Hepatocyte (in vitro differentiated cells): Measurements from ENCODE around the gene PRR19. TPM values are rescaled to one million over a fixed set of nuclear protein-coding genes. Genes with fewer than 3 reads are reported as not detected.

Experiments used
- DNase-seq: peaks from one replicate; pipeline ENCODE4 v3.0.0-alpha.2; 2016; ENCODE audit warnings: low spot score
- H2AFZ ChIP-seq: fragments of 200-600 bp; sonication (generic); 2 replicates; pipeline ENCODE4 v1.6.0; 2016; ENCODE audit warnings: antibody characterized with exemption, mild to moderate bottlenecking
- H3K27ac ChIP-seq: fragments of 200-600 bp; sonication (generic); 2 replicates; pipeline ENCODE4 v1.5.1; 2016; ENCODE audit warnings: mild to moderate bottlenecking
- H3K27me3 ChIP-seq: fragments of 200-600 bp; sonication (generic); 2 replicates; pipeline ENCODE4 v1.6.1; 2016
- H3K36me3 ChIP-seq: fragments of 200-600 bp; sonication (generic); replicated peaks from 2 replicates; pipeline ENCODE4 v1.5.1; 2016; ENCODE audit warnings: low read depth; ENCODE audit not compliant: insufficient read depth
- H3K4me1 ChIP-seq: fragments of 200-600 bp; sonication (generic); 2 replicates; pipeline ENCODE4 v1.5.1; 2016; ENCODE audit warnings: mild to moderate bottlenecking, moderate library complexity; ENCODE audit not compliant: insufficient read depth
- H3K4me2 ChIP-seq: fragments of 200-600 bp; sonication (generic); 2 replicates; pipeline ENCODE4 v1.6.0; 2016
- H3K4me3 ChIP-seq: fragments of 200-600 bp; sonication (generic); 2 replicates; pipeline ENCODE4 v1.5.1; 2016; ENCODE audit warnings: mild to moderate bottlenecking
- H3K79me2 ChIP-seq: fragments of 200-600 bp; sonication (generic); 2 replicates; pipeline ENCODE4 v1.6.0; 2017; ENCODE audit warnings: mild to moderate bottlenecking
- H3K9me2 ChIP-seq: fragments of 200-600 bp; sonication (generic); replicated peaks from 2 replicates; pipeline ENCODE4 v1.6.0; 2017; ENCODE audit warnings: mild to moderate bottlenecking; ENCODE audit not compliant: insufficient read depth
- H3K9me3 ChIP-seq: fragments of 200-600 bp; sonication (generic); 2 replicates; pipeline ENCODE4 v1.5.1; 2016; ENCODE audit warnings: low read depth, mild to moderate bottlenecking
- H4K20me1 ChIP-seq: fragments of 200-600 bp; sonication (generic); 2 replicates; pipeline ENCODE4 v1.6.0; 2016; ENCODE audit warnings: mild to moderate bottlenecking; ENCODE audit not compliant: insufficient read depth, poor library complexity, severe bottlenecking
- EZH2 ChIP-seq: fragments of 200-600 bp; sonication (generic); IDR thresholded peaks from 2 replicates; pipeline ENCODE4 v1.6.1; 2016; ENCODE audit warnings: antibody characterized with exemption, mild to moderate bottlenecking, borderline replicate concordance
- EZH2phosphoT487 ChIP-seq: fragments of 200-600 bp; sonication (generic); IDR thresholded peaks from one replicate; pipeline ENCODE4 v1.6.1; 2018; ENCODE audit warnings: antibody characterized with exemption, mild to moderate bottlenecking, low read depth, moderate library complexity; ENCODE audit not compliant: unreplicated experiment, severe bottlenecking
- WGBS: methylation state at CpG from one replicate; pipeline ENCODE4 v1.1.6; 2016; ENCODE audit warnings: low lambda C conversion rate; ENCODE audit errors: missing lambda C conversion rate; 5-methylcytosine and 5-hydroxymethylcytosine counted together
- polyA plus RNA-seq: library from polyadenylated mRNA; unstranded; fragments of >200 nt; fragmentation: Nextera tagmentation; extraction: Ambion mirVana; gene quantifications from 2 replicates; pipeline ENCODE4 v1.2.1, GENCODE V29; 2016
- total RNA-seq: library from RNA; depleted of rRNA; stranded (reverse); fragments of >200 nt; gene quantifications from 2 replicates; pipeline ENCODE4 v1.2.3, GENCODE V29; 2014
- TF ChIP-seq, protein P1 (sequence below): fragments of 200-600 bp; sonication (generic); IDR thresholded peaks from 2 replicates; pipeline ENCODE4 v1.5.1; 2016; ENCODE audit warnings: antibody characterized with exemption, mild to moderate bottlenecking; ENCODE audit not compliant: poor library complexity

PRR19 gene
- total and polyA plus RNA-seq, 2 experiments from 2014 or later, result 2.2 to 3.0 TPM

DNA sequence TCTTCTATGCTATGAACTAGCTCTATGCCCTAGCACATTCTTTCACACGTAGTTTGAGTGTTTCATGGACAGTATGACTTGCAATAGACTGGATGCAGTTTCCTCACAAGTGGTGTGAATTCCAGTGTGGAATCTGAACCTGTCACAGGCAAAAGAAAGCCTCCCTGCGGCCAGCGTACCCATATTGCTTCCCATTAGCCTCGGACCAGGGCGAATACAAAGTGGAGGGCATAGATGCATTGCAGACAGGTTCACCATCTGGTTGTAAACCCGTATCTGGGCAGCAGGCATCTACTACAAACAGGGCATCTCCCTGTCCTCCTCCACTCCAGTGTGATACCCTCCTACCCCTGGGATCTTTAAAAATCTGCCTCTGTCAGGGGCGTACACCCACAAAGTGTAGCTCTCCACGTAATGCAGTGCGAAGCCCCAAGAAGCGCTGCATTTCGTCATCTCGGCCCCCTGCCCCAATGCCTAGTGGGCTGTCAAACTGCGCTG is 34.2 kb upstream of the PRR19 start:
- no peaks in the 10 kb centered on the region for H3K36me3 ChIP-seq
- H3K9me3 ChIP-seq, result no peaks in the 10 kb centered on the region
- no peak overlapping the region for H2AFZ ChIP-seq
- no peak for TF ChIP-seq EZH2phosphoT487
- TF ChIP-seq EZH2, result no peak
- TF ChIP-seq, protein P1, sequence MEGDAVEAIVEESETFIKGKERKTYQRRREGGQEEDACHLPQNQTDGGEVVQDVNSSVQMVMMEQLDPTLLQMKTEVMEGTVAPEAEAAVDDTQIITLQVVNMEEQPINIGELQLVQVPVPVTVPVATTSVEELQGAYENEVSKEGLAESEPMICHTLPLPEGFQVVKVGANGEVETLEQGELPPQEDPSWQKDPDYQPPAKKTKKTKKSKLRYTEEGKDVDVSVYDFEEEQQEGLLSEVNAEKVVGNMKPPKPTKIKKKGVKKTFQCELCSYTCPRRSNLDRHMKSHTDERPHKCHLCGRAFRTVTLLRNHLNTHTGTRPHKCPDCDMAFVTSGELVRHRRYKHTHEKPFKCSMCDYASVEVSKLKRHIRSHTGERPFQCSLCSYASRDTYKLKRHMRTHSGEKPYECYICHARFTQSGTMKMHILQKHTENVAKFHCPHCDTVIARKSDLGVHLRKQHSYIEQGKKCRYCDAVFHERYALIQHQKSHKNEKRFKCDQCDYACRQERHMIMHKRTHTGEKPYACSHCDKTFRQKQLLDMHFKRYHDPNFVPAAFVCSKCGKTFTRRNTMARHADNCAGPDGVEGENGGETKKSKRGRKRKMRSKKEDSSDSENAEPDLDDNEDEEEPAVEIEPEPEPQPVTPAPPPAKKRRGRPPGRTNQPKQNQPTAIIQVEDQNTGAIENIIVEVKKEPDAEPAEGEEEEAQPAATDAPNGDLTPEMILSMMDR, result no peak
- H3K27ac ChIP-seq, result peak overlapping the region; percentile 48
- peaks cover 26% of the 10 kb centered on the region for H3K79me2 ChIP-seq
- peaks cover 17% of the 10 kb centered on the region for H3K4me1 ChIP-seq
- no peaks in the 10 kb centered on the region for H3K27me3 ChIP-seq
- peak; percentile 14 for DNase-seq
- no peak overlapping the region for H3K4me3 ChIP-seq
- H3K4me2 ChIP-seq, result peak overlapping the region; percentile 76
- H3K9me2 ChIP-seq, result no peaks in the 10 kb centered on the region
- WGBS, result 14% methylated on average over 13 of the region's 13 CpGs
- no peaks in the 10 kb centered on the region for H4K20me1 ChIP-seq

DNA sequence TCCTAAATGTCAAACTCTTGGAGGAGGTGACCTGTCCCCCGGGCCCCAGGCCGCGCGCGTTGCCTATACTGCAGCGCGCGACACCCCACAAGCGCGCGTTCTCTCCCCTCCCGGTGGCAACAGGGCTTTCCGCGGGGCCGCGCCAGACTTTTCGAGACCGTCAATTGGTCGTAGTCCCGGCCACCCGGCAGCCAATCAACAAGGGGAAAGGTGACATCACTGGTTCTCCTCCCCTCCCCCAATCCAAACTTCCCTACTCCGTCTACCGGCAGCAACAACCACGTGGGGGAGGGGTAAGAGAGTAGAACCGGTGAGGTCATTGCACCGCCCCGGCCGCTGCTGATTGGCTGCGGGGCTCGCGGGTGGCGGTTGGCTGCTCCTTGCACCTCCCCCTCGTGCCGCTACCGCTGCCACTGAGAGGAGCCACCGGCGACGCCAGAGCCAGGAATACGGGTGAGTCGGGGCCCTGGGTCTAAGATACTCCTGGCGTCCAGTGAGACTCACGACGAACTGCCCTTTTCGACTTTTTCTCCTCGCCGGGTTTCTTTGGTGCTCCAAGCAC is 33.7 kb upstream of the PRR19 start:
- no peak overlapping the region for H2AFZ ChIP-seq
- under 1% methylated on average over 45 of the region's 46 CpGs for WGBS
- TF ChIP-seq, protein P1, result no peak
- no peak for TF ChIP-seq EZH2phosphoT487
- TF ChIP-seq EZH2, result no peak
- peak overlapping the region; percentile 89 for H3K27ac ChIP-seq
- no peaks in the 10 kb centered on the region for H3K9me2 ChIP-seq
- H3K79me2 ChIP-seq, result peaks cover 26% of the 10 kb centered on the region
- H3K4me3 ChIP-seq, result peak overlapping the region; percentile 9
- peak; percentile 100 for DNase-seq
- H3K36me3 ChIP-seq, result no peaks in the 10 kb centered on the region
- H4K20me1 ChIP-seq, result no peaks in the 10 kb centered on the region
- peaks cover 17% of the 10 kb centered on the region for H3K4me1 ChIP-seq
- peak overlapping the region; percentile 76 for H3K4me2 ChIP-seq
- H3K9me3 ChIP-seq, result no peaks in the 10 kb centered on the region
- H3K27me3 ChIP-seq, result no peaks in the 10 kb centered on the region

DNA sequence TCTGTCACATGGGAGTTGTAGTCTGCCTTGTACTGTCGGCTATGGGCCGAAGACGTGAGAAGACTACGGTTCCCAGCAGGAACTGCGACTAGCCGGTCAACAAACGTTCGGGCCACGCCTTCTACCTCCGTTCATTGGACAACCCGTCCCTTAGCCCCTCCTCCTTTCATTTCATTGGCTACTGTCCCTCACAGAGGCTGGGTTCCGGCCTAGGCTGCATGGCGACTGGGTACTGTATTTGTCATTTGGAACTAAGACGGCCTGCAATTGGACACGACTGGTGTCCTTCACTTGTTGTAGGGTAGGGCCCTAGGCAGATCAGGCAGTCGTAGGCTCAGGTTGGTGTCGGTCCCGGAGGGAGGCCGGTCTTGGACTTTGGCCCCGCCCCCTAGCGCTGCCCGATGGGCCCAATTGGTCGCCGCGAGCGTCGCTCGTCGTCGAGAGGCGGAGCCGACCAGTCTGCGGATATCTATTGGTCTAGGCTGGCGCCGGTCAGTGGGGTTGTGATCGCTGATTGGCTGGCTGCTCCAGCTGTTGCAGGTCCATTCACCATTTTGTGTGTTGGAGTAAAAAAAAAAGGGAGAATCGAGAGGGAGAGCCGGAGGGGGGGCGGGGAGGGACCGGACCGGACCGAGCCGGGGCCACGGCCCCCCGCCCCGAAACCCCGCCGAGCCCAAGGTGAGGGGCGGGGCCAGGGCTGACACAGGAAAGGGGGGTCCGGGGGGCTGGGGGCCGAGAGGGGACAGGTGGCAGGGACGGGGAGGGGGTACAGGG is 33.0 kb upstream of the PRR19 start, which contains the start of gene CIC:
Gene CIC, plus strand, starts transcription at position 549 of the 774 bp plus-strand sequence. CDS start 2,532 bp downstream, outside the sequence.
- under 1% methylated on average over 36 of the region's 52 CpGs for WGBS
- Histone ChIP-seq H2AFZ (no peak within 1 kb of the TSS), H3K4me2 (peak within 1 kb of the TSS; percentile 88)

More for the DNA sequence above, 33.0 kb upstream of the PRR19 start, which contains the start of gene CIC:
- TF ChIP-seq, protein P1, result no peak
- no peak for TF ChIP-seq EZH2
- TF ChIP-seq EZH2phosphoT487, result no peak
- H3K9me2 ChIP-seq, result no peaks in the 10 kb centered on the region
- H3K27ac ChIP-seq, result peak within 1 kb of the TSS; percentile 89
- no peaks in the 10 kb centered on the region for H3K9me3 ChIP-seq
- peak; percentile 100 for DNase-seq
- H3K79me2 ChIP-seq, result peaks cover 30% of the 10 kb centered on the region
- H3K4me1 ChIP-seq, result peaks cover 17% of the 10 kb centered on the region
- no peaks in the 10 kb centered on the region for H3K36me3 ChIP-seq
- H3K27me3 ChIP-seq, result no peaks in the 10 kb centered on the region
- no peaks in the 10 kb centered on the region for H4K20me1 ChIP-seq
- peak within 1 kb of the TSS; percentile 9 for H3K4me3 ChIP-seq
